Testis (tissue), 3 donors: ENCODE results near the gene SPTLC2. TPM values are rescaled to one million over a fixed set of nuclear protein-coding genes. Genes with fewer than 3 reads are reported as not detected.

Experiments used
- DNase-seq: peaks from one replicate; pipeline ENCODE4 v3.0.0-alpha.2; 2019
- H3K27ac ChIP-seq, 2 donors: fragments of 200-600 bp; sonication (generic); one replicate each; pipeline ENCODE4 v1.5.1; 2019
- H3K27me3 ChIP-seq: fragments of 200-600 bp; sonication (generic); one replicate; pipeline ENCODE4 v1.5.1; 2019
- H3K36me3 ChIP-seq: fragments of 200-600 bp; sonication (generic); one replicate; pipeline ENCODE4 v1.5.1; 2017; ENCODE audit warnings: low read depth; ENCODE audit errors: missing control alignments
- H3K4me1 ChIP-seq: fragments of 200-600 bp; sonication (generic); one replicate; pipeline ENCODE4 v1.5.1; 2019
- H3K4me3 ChIP-seq, 2 donors: fragments of 200-600 bp; sonication (generic); one replicate each; pipeline ENCODE4 v1.5.1; 2017 to 2019
- H3K9me3 ChIP-seq: fragments of 200-600 bp; sonication (generic); one replicate; pipeline ENCODE4 v1.5.1; 2017
- POLR2A ChIP-seq: fragments of 450-650 bp; IDR thresholded peaks from one replicate; pipeline ENCODE4 v1.6.1; 2017; ENCODE audit warnings: antibody characterized with exemption, mild to moderate bottlenecking, moderate library complexity
- whole genome bisulfite sequencing, 2 donors: methylation state at CpG; one replicate each; pipeline ENCODE4 v1.1.5; 2018; 5-methylcytosine and 5-hydroxymethylcytosine counted together
- intact Hi-C: fragments of 100-400 bp; cut with DNase I; formaldehyde crosslinking; loops from one replicate; pipeline ENCODE4 v1.15.1; 2023; ENCODE audit warnings: low total_unique reads
- polyA plus RNA-seq: library from polyadenylated mRNA; stranded (reverse); fragments of 350-450 nt; fragmentation: Illumina TruSeq; extraction: RNeasy Lipid Tissue Mini Kit (QIAGEN cat#74804); gene quantifications from one replicate; pipeline ENCODE4 v1.2.3, GENCODE V29; 2014; ENCODE audit warnings: low read depth, low replicate concordance; ENCODE audit not compliant: insufficient read depth
- total RNA-seq, 2 donors: library from RNA; depleted of rRNA; stranded (reverse); fragments of >200 nt; gene quantifications; one replicate each; pipeline ENCODE4 v1.2.3, GENCODE V29; 2016
- TF ChIP-seq, protein P1 (sequence below), 3 experiments: fragments of 450-650 bp in 2 of 3; fragments of 200-600 bp in 1 of 3; sonication (generic) in 1 of 3; IDR thresholded peaks; one replicate each; pipeline ENCODE4 v1.5.1; 2016 to 2019; ENCODE audit warnings: antibody characterized with exemption in 3 of 3, mild to moderate bottlenecking in 2 of 3, moderate library complexity in 1 of 3

SPTLC2 gene
- total and polyA plus RNA-seq, 3 donors from 2014 or later: 11.1 to 24.5 (median 21.5) TPM

DNA sequence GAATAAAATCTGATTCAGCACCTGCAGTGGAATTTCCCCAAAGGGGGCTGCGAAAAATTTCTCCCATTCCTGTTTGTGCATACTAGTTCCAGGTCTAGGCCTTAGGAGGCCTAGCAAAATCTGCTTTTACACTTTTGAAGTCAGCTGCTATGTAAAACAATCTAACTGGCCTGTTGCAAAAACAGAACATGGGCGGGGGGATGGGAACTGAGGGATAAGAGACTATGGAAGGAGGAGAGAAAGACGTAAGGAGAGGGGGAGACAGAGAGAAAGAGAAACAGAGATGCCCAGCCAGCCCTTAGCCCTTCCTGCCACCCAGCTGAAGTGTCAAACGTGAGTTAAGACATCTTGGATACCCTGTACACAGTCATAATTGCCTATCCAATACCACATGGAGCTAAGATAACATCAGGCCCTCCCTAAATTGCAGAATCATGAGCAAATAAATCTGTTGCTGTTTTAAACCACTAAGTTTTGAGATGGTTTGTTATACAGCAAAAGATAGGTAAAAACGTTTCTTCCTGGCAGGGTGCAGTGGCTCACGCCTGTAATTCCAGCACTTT is 45.6 kb downstream of the SPTLC2 start:
- Histone ChIP-seq H3K4me1 (peaks cover 7% of the 10 kb centered on the region), H3K27me3 (no peaks in the 10 kb centered on the region), H3K27ac (no peak overlapping the region), H3K4me3 (no peak overlapping the region), H3K36me3 (no peaks in the 10 kb centered on the region), H3K9me3 (no peaks in the 10 kb centered on the region)
- no peak for TF ChIP-seq POLR2A
- TF ChIP-seq, protein P1, sequence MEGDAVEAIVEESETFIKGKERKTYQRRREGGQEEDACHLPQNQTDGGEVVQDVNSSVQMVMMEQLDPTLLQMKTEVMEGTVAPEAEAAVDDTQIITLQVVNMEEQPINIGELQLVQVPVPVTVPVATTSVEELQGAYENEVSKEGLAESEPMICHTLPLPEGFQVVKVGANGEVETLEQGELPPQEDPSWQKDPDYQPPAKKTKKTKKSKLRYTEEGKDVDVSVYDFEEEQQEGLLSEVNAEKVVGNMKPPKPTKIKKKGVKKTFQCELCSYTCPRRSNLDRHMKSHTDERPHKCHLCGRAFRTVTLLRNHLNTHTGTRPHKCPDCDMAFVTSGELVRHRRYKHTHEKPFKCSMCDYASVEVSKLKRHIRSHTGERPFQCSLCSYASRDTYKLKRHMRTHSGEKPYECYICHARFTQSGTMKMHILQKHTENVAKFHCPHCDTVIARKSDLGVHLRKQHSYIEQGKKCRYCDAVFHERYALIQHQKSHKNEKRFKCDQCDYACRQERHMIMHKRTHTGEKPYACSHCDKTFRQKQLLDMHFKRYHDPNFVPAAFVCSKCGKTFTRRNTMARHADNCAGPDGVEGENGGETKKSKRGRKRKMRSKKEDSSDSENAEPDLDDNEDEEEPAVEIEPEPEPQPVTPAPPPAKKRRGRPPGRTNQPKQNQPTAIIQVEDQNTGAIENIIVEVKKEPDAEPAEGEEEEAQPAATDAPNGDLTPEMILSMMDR (IDR thresholded peaks at IDR 0.05): no peak
- 65 to 78% methylated on average over 6 of the region's 6 CpGs for WGBS, 2 donors
- no peak for DNase-seq
- intact Hi-C loops: no loop called here

DNA sequence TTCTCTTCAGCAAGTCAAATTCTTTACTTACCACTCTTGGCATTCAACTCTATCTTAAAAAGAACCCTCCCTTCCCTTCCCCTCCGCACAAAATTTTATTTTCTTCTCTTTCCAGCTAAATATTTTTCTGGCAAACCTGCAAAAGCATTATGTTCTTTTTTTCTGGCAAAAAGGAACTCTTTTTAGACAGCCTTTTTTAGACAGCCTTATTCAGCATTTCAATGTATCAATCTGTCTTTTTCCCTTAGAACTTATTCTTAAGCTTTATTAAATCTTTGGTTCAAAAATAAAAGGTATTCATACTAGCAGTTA is 50.5 kb downstream of the SPTLC2 start:
- H3K36me3 ChIP-seq: no peaks in the 10 kb centered on the region
- peak overlapping the region in 1 of 2 donors; percentile 34 for H3K4me3 ChIP-seq
- 17 to 26% methylated on average over 1 of the region's 1 CpG for WGBS, 2 donors
- no peaks in the 10 kb centered on the region for H3K9me3 ChIP-seq
- DNase-seq: no peak
- intact Hi-C loops: no loop called here
- H3K4me1 ChIP-seq: peaks cover 13% of the 10 kb centered on the region
- peak overlapping the region; percentile 61 to 77 for H3K27ac ChIP-seq
- TF ChIP-seq, protein P1 (IDR thresholded peaks at IDR 0.05): no peak
- no peak for TF ChIP-seq POLR2A
- H3K27me3 ChIP-seq: no peaks in the 10 kb centered on the region

DNA sequence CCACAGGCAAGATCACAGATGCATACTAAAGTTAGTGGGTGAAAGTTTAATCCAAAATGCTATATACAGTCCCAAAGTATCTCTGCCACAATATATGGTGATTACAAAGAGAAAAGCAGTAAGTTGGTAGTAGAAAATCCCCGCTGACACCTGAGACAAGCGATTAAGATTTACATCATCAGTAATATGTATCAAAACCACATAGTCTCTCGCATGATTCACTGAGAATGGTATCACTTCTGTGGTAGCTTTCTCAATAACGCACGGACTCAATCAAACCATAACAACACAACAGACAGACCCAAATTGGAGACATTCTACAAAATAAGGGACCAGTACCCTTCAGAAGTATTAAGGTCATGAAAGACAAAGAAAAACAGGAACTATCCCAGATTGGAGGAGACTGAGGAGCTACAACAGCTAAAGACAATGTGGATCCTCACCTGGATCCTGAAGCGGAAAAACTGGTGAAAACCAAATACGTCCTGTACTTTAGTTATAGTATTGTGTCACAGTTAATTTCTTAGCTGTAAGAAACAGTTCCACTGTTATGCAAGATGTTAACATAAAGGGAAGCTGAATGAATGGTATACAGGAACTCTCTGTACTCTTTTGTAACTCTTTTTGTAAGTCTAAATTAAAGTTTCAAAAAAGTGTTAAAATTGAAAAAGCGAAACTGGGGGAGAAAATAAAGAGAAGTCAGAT is 51.0 kb downstream of the SPTLC2 start:
- peaks cover 13% of the 10 kb centered on the region for H3K4me1 ChIP-seq
- DNase-seq: no peak
- 34 to 41% methylated on average over 8 of the region's 8 CpGs for WGBS, 2 donors
- no peaks in the 10 kb centered on the region for H3K27me3 ChIP-seq
- H3K9me3 ChIP-seq: no peaks in the 10 kb centered on the region
- intact Hi-C loops: no loop called here
- peak overlapping the region in 1 of 2 donors; percentile 34 for H3K4me3 ChIP-seq
- TF ChIP-seq POLR2A: no peak
- TF ChIP-seq, protein P1 (IDR thresholded peaks at IDR 0.05): no peak
- no peaks in the 10 kb centered on the region for H3K36me3 ChIP-seq
- H3K27ac ChIP-seq: peak overlapping the region; percentile 61 to 77

DNA sequence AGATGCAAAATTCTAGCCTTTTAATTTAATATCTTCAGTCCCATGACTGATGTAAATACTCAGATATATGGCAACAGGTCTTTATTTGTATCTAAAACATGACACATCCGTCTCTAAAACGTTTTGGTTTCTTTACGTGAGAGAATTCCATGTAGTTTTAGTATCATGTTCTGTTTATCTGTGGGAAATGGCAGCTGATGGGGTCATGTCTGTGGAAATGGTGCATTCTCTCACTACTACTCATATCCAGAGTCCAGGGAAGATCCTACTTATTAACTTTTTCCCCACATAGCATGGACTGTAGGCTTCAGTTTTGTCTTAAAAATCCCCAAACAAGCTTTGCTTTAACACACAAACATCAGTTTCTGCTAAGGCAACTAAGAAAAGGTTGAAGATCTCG is 53.8 kb downstream of the SPTLC2 start:
- no peak overlapping the region for H3K4me3 ChIP-seq
- no peaks in the 10 kb centered on the region for H3K9me3 ChIP-seq
- WGBS, 2 donors: 86 to 91% methylated on average over 4 of the region's 4 CpGs
- H3K36me3 ChIP-seq: no peaks in the 10 kb centered on the region
- H3K27me3 ChIP-seq: no peaks in the 10 kb centered on the region
- peaks cover 13% of the 10 kb centered on the region for H3K4me1 ChIP-seq
- TF ChIP-seq, protein P1 (IDR thresholded peaks at IDR 0.05): no peak
- no peak for TF ChIP-seq POLR2A
- intact Hi-C loops: no loop called here
- no peak overlapping the region for H3K27ac ChIP-seq
- DNase-seq: no peak

DNA sequence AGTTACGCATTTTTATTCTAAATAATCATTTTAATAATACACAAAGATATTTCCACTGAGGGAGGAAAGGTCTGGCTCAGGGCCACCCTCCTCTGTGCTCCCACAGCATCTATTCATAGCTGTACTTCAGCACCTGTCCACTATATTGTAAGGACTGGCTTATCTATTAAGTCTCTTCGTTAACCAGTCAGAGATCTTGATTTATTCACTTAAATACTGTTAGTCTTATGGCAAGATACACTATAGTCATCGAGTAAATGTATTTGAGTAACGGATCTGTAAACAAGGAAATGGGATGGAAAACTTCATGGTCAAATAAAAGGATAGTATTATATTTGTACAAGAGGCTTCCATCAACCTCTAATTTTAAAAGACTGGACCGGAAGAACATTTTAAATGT is 54.6 kb downstream of the SPTLC2 start:
- Histone ChIP-seq H3K27ac (no peak overlapping the region), H3K4me3 (no peak overlapping the region), H3K36me3 (no peaks in the 10 kb centered on the region), H3K4me1 (peaks cover 9% of the 10 kb centered on the region), H3K9me3 (no peaks in the 10 kb centered on the region), H3K27me3 (no peaks in the 10 kb centered on the region)
- intact Hi-C loops: no loop called here
- no peak for DNase-seq
- TF ChIP-seq, protein P1 (IDR thresholded peaks at IDR 0.05): no peak
- TF ChIP-seq POLR2A: no peak
- WGBS, 2 donors: 63 to 68% methylated on average over 5 of the region's 5 CpGs
